ENCODE measurements around the gene SNAP25.
A peak's percentile ranks its signal among the peaks of the same experiment; 100 is the strongest.

Gene SNAP25

DNA sequence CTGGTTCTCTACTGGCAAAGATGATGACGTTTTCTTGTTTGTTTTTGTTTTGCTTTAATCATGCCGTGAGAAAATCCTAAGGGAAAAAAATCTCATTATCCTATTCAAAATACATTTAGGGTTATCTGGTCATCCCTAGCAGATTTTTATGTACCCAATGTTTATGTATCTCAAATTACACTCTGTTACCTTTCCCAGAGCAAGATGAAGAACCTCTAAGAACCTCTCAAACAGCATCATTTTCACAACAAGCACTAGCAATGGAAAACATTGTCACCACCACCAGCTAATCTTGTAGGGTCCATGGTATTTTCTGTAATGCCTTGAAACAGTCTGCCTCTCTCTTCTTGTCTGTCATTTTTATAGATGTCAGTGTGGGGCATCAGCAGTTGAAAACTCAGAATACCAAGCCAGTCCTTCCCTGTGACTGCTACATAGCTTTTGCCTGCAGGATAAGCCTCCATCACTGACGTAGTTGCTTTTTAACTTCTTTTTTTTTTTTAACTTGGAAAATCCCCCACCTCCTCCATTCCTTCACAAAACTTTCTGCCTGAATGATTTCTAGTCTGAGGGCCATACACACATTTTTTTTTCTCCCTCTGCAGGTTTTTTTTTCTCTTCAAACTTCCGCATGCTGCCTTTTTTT is 2.4 kb upstream of the SNAP25 start:
- DNase-seq (ENCODE audit: low read depth) = no peak

DNA sequence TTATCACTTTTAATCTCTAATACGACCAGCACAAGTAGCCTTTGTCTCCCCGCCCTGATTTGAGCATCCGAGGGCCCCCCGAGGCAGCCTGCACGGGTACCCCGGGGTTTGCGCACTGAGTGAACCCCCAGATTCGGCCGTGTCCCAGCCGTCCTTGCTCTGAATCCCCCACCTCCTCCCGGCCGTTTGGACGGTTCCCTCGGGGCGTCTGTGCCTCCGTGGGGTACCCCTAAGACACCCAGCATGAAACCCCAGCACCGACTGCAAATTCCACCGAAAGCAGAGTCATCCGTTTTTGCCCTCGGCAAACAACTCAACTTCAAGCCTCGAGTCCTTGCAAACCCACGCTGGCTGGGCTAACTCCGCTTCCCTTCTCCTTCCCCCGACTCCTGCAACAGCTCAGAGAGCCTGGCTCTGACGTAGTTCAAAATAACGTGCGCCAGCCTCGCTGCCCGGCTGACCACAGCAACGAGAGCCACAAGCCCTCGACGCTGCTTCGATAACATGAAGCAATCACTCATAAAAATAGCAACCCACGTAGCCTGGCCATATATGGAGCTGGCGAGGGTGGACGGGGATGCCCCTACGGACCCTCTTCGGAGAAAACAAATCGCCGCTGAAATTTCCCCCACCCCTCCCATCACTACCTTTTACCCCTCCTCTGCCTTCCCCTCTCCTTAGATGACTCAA is 764 bp upstream of the SNAP25 start:
- DNase-seq (ENCODE audit: low read depth) = no peak

DNA sequence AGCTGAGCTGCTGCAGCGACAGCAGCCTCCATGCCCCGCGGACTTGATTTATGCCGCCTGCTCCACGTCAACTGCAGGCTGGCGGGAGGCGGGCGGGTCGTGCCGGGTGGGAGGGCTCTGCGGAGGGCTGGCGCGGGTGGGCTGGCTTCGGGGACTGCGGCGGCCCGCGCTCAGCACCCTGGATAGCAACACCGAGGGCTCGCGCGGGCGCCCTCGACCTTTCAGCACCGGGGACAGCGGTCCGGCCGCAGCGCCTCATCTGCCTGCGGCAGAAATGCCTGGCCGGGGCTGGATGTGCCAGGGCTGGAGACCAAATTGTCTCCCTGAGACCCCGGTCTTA is 792 bp downstream of the SNAP25 start:
- peak; percentile 15 for DNase-seq (ENCODE audit: low read depth)

DNA sequence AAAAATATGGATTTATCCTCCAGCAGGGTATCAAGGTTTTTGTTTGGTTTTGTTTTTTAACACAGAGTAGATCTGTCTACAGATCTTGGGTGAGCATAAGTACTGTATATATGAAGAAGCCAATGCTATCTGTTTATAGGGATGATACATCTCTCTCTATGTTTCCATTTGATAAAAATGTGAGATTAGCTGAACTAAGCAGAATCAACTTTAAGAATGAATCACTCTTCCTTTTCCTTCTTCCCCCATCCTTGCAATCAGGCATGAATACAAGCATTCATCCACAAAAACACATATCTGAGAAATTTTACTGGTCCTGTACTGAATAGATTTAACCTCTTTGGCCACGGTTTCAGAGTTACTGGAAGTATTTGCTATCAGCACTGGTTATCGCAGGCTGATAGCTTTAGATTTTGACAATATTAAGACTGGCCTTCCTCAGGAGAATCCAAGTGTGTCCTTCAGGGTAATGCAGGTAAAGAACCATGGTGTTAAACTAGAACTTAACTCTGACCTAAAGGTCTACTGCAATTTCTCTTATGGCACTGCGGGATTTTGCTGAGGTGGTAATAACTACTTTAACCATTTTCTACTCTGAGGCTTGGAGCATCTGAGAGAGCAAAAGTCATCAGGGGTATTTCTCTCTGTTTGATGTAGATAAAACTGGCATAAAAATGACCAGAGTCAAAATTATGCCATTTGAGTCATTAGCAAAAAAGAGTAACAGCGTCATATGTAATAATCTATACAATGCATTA is 1.5 kb downstream of the SNAP25 start:
- DNase-seq (ENCODE audit: low read depth) = no peak

DNA sequence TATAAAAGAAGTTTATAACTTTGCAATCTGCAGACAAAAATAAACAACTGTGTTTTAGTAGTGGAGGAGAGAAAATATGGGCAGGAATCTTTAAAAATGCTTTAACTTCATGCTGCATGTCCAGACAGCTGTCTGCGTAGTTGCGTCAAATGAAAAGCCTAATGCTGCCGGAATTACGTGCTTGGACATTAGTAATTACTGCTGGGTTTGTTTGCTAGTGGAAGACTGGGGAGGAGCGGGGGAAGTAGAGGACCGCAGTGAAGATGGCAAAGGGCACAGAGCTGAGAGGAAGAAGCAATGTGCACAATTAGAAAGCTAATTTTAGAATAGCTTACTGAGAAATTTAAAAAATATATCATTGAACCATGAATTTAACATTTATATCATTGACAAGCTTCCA is 2.4 kb downstream of the SNAP25 start:
- DNase-seq (ENCODE audit: low read depth) = no peak

DNA sequence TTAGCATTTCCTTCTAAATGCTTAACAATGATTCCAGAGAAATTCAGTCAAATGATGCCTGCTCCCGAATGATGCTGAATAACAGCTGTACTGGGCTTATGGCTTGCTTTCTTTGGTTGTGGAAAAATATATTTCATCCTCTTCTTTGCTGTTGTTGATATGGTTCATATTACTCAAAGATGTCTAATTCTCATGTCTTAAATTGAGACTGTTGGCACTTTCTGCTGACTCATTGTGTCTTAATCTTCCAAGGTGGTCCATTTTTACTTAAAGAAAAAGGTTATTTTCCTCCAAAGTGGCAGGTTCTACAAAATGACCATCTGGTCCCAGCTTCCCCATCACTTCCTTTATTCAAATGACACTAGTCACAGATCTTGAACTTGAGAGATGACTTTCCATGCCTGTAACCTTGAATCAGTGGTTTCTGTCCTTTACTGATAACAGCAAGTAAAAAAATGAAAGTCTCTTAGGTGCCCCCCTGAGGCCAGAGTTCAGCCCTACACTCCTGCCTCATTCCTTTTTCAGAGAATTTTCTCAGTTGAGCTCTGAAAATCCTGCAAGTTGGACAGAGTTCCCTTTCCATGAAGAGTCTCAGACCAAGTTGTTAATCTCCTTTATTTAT is 6.9 kb downstream of the SNAP25 start:
- no peak for DNase-seq (ENCODE audit: low read depth)

DNA sequence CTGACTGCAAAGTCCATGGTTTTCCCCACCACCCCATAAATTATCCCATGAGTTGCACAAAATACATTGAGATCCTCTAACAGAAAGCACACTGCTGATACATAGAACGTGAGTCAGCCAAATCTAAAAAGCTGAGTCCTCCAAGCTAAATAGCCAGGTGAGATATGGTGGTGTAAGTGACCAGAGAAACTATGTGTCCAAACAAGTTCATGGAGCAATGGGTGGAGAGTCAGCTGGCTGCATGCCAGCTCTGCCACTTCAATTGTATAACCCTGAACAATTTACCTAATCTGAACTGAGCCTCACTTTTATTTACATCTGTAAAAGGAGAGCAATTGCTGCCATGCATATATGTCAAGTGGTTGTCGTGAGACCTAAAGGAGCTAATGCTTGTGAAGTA is 9.7 kb downstream of the SNAP25 start:
- no peak for DNase-seq (ENCODE audit: low read depth)

DNA sequence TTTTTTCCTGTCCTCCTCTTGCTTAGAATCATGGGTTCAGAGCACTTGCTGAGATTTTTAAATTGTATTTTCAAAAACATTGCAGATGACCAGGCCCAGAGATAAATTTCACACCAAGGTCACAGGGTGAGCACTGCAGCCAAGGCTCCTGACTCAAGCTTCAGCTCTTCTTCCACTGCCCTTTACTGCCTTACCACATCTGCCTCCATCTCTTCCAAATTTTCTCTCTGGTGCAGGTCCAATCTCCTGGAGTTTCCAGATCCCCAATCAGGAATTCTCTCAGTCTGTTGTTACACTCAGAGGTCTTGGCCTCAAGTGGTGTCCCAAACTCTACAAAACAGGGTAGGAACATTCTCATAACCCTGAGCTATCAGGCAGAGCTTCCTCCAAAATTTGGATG is 12.7 kb downstream of the SNAP25 start:
- no peak for DNase-seq (ENCODE audit: low read depth)

DNA sequence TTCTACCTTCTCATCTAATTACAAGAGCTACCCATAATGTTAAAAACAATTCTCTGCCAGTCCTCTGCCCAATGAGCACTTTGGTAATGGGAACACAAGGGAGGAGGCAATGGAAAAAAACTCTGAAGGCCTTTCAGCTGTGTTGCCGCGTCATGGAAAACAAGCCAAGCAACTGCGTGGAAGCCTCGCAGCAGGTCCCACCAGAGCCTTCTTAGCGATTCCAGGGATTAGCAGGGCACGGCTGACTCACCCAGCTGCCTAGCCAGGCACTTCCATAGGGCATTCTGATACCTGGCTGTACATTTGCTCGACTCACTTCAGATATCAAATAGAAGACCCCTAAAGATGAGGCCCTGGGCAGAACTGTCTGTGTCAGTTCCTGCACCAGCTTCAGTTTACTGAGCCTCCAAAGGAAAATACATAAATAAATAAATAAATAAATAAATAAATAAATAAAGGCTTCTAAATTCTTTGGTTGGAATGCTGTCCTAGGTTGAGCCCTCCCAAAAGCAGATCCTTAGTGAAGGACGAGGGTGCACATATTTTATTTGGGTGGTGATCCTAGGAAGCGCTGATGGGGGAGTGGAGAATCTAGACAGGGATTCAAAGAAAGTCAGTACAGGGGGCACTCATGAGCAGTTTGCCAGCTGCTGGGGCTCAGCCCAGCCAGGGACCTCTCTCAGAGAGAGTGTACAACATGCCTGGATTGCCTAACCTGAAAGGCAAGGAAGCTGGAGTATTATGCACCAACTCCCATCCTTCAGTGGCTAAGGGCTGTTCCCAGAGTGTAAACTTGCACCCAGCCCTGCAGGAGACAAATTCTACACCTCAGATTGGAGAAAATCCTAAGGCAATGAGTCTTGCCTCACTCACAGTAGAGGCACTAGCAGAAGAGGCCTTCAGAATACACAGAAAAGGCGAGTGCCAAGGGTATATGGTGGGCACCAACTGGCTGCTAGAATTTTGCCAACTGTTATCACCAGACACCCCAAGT is 18.2 kb downstream of the SNAP25 start:
- no peak for DNase-seq (ENCODE audit: low read depth)

DNA sequence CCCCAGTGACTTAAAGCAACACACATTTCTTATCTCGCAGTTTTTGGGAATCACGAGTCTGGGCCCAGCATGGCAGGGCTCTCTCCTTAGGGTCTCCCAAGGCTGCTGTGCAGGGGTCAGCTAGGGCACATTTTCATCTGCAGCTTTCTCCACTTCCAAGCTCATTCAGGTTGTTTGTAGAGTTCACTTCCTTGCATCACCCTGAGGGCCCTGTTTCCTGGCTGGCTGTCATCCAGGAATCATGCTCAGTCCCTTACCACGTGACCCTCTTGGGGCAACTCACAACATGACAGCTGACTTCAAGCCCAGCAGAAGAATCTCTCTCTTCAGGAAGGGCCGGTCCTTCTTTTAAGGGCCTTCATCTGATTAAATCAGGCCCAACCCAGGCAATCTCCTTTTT is 21.3 kb downstream of the SNAP25 start:
- DNase-seq (ENCODE audit: low read depth) = no peak

DNA sequence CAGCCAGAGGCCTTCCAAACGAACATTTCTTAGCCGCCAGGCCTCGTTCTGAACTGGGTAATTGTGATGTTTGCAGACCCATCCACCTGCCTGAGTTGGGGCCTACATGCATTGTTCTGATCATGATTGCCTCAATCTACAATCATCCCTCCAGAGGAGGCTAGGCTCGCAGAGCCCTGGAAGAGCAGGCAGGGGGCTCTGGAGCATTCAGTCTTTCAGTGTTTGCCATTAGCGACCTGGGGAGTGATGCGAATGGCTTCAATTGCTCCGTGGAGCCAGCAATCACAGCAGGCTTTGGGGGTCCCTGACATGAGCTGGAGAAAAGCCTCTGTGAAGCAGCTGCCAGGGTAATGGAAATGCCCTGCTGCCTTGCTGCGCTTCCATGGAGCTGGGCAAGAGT is 22.0 kb downstream of the SNAP25 start:
- no peak for DNase-seq (ENCODE audit: low read depth)

DNA sequence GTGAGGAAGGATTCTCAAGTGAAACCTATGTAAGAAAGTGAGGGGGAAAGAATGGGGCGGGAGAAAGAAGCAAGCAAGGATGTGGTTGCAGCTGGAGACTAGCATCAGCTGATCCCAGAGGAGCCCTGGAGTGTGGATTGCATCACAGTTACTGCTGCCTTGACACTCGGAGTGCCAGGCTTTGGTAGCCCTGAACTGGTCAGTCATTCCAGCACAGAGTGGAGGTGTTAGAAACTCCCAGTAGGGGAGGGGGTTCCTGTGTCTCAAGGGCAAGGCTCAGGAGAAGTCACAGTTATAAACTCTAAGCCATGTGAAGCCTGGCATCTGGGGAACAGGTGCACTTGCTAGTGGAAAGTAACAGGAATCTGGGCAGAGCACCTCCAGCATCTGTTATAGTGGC is 23.5 kb downstream of the SNAP25 start:
- DNase-seq (ENCODE audit: low read depth) = no peak

DNA sequence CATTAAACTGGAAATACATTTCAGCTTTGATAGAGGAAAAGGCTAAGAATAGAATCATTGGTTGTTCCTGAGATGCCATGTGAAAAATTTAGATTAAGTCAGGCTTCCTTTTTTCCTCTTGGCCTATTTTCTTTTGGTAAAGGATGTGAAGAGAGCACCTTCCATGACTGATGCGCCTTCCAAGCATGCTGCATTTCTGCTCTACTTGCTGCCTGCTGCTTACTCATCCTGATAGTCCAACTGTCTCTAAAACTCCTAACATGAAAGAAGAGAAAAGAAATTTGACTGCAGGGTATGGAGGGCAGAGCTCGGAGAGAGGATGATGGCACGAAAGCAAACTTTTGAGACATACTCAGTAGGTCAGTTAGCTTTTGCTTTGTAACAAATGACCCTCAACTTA is 28.8 kb downstream of the SNAP25 start:
- no peak for DNase-seq (ENCODE audit: low read depth)

DNA sequence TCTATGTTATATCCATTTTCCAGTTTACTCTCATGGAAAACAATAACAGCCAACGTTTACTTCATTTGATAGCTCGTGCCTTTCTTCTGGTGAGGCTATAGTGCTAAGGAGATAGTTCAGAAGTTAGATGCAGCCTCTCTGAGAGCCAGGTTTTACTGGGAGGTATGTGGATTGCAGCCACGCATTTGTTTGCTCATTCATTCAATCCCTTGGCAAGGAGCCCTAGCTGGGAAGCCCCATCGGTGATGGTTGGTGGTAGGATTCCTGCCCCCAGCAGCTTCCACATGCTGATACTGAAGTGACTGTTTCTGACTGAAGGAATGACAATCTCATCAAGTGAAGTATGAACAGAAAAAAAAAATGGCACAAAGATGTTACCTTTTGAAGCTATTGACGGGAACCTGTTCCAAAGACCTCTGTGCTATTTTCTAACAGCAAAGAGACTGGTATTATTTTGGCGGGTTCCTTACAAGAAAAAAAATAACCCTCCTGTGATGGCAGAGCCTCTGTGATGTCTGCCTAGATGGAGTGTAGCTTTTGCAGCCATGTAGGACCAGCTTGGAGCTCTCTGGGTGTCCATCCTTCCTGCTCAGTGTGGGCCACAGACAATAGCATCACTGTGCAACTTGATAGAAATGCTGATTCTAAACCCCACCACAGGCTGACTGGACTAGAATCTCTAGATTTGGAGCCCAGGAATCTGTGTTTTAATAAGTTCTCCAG is 30.6 kb downstream of the SNAP25 start:
- no peak for DNase-seq (ENCODE audit: low read depth)

DNA sequence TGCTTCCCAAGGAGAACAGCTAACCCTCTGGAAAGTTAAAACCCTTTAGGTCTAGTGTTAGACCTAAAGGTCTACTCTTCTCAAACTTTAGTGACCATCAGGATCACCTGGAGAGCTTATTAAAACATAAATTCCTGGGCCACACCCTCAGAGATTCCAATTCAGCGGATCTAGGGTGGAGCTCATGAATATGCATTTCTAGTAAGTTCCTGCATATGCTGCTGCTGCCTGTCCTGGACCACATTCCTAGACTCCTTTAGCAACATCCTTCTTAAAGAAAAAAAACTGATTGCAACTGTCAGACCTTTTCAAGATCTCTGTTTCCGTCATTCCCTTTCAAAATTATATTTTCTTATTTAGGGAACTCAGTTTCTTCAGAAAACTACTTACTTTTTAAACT is 31.2 kb downstream of the SNAP25 start:
- DNase-seq (ENCODE audit: low read depth) = no peak

DNA sequence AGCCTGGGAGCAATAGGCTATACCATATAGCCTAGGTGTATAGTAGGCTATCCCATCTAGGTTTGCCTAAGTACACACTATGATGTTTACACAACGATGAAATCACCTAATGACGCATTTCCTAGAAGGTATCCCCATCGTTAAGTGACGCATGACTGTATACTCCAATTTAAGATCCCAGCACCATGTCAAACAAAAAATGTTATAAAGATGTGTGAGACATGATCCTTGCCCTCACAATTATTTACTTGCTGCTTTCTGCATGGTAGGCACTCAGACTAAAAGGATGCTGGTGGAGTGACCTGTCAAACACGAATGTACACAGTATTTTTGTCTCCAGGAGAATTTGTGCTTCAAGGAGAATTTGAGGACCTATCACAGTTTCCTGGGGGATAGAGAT is 32.3 kb downstream of the SNAP25 start:
- DNase-seq (ENCODE audit: low read depth) = no peak

DNA sequence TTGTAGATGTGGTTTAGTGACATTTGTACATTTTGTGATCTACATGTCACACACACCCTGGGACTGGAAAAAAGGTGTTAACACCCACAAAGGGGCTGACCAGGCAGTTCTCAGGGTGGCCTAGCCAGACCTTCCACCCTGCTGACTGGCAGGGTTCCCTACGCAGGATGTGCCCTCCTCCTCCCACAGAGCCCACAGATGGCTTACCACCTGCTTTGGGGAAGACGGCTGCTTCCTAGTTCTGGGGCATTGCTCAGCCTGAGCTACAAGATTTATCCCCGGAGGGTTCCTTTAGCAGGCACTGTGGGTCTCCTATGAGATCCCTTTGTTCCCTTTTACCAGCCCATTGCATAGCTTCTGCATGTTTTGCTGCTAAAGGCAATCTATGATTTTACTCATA is 35.1 kb downstream of the SNAP25 start:
- DNase-seq (ENCODE audit: low read depth) = no peak

DNA sequence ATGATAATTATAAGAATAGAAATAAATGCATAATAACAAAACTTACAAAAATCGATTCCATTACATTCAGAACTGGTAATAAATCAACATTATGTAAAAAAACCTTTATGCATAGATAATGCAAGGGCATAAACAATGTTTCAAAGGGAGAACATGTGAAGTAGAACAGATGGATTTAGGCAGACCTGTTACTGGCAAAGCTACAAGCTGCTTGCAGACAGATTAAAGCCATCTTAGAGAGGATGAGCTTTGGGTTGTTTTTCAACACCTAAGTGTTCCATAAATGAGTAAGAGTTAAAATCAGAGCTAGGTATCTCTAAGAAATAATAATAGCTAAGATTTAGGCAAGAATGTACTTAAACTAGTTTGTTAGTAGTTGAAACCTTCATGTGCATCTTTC is 37.2 kb downstream of the SNAP25 start:
- no peak for DNase-seq (ENCODE audit: low read depth)

DNA sequence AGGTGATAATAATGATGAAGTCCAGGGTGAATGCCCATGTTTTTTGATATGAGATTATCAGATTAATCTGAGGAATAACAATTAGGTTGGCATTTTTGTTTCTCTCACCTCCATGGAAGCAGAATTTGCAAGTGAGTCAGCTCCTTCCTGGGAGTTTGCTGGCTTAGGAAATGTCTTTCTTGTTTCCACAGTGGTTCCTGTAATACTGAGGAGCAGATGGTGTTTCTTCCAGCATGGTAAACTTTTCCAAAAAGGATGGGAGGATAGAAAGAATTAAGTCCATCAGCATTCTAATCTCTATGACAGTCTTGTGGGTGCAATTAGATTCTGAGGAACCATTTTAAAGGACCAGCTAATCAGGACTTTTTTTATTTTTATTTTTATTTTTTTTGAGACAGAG is 40.5 kb downstream of the SNAP25 start:
- DNase-seq (ENCODE audit: low read depth) = no peak

DNA sequence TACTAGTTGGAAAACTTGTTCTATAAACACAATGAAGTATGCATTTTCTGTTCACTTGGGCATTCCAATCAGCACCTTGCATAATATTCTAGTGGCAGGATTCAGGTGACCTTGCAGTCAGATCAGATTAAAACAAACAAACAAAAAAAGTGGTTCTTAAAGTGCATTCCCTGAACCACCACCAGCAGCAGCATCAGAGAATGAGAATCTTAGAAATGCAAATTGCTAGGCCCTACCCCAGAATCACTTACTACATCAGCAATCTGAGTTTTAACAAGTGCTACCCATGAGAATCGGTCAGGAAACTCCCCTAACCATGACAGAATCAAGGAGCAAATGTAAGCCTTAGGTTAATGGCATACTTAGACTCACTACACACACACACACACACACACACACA is 41.7 kb downstream of the SNAP25 start:
- DNase-seq (ENCODE audit: low read depth) = no peak

DNA sequence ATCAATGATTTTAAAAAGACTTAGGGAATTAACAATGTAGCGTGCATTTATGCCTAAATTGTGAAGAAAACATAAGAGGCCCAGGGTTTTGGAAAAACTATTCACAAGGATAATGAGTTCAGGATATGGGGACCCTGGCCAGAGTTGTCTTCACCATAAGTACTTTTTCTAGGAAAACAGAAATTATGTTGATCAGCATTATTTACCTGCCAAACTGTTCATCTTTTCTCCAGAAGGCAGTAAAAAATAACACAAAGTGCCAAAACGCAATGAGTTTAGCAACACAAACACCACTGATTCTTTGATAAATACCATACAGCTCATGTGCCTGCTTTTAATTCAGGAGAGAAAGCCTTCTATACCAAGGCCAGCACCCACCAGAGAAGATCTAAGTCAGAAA is 43.1 kb downstream of the SNAP25 start:
- no peak for DNase-seq (ENCODE audit: low read depth)

All from stimulated activated CD8-positive, alpha-beta memory T cell treated with anti-CD3 and anti-CD28 coated beads, Interleukin-12 subunit alpha, Interleukin-12 subunit beta, amount 100 ng/mL, for 1 hour (primary cell).